Keratinocyte (primary cell): ENCODE data around the gene CPTP.

ENCODE experiments used
- CTCF ChIP-seq, 3 experiments: IDR thresholded peaks in 1 of 3; conservative IDR thresholded peaks in 1 of 3; optimal IDR thresholded peaks in 1 of 3; 2 replicates in 2 of 3; 3 replicates in 1 of 3; pipeline versions ENCODE3 to v1.5.1; 2011; ENCODE audit warnings: low read length in 3 of 3, mild to moderate bottlenecking in 3 of 3, moderate library complexity in 2 of 3, control low read depth in 1 of 3, inconsistent platforms in 1 of 3; ENCODE audit not compliant: insufficient read depth in 2 of 3; ENCODE audit errors: extremely low read depth in 1 of 3
- EZH2 ChIP-seq: IDR thresholded peaks from one replicate; pipeline ENCODE4 v1.6.1; 2012; ENCODE audit warnings: inconsistent platforms, mild to moderate bottlenecking, low read length, moderate library complexity

- TF ChIP-seq CTCF (optimal IDR thresholded peaks at IDR 0.05 in 1 of 3, IDR thresholded peaks at IDR 0.05 in 1 of 3, conservative IDR thresholded peaks at IDR 0.05 in 1 of 3; ENCODE audit: extremely low read depth in 1 of 3, insufficient read depth in 2 of 3, low read length in 3 of 3), result no peak
- TF ChIP-seq EZH2, result no peak
Observed at GRCh38 chr1:1332031-1332755, 7.6 kb downstream of the CPTP start.
